Left kidney (tissue), 2 donors: ENCODE data around the gene PLXDC1. TPM values are rescaled to one million over a fixed set of nuclear protein-coding genes. Genes with fewer than 3 reads are reported as not detected.
"Not testable (repeated sequence)": the region's sequence is repeated elsewhere in the genome, so short reads cannot be mapped to it uniquely, and the experiment has no call there.

Source experiments
- DNase-seq: peaks from one replicate; pipeline ENCODE4 v3.0.0-alpha.2; 2013
- polyA plus RNA-seq: library from polyadenylated mRNA; unstranded; fragments of 120-200 nt; gene quantifications from one replicate; pipeline ENCODE4 v1.2.1, GENCODE V29; 2013; ENCODE audit not compliant: insufficient read length

The PLXDC1 gene
- polyA plus RNA-seq, 1 donor: 5.9 TPM

DNA sequence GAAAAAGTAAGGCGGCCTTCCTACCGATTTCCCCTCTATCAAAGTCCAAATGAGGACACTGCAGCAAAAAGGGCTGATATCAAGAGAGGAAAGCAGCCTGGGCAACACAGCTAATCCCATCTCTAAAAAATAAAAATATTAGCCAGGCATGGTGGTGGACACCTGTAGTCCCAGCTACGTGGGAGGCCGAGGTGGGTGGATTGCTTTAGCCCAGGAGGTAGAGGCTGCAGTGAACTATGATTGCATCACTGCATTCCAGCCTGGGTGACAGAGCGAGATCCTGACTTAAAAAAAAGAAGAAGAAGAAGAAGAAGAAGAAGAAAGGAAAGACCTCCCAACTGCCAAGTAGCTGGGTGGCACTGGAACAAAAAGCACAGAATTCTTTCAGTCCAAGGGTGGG lies 31.6 kb upstream of the PLXDC1 start:
- DNase-seq: no peak

GRCh38 chr17:39181303-39181702 lies 29.9 kb upstream of the PLXDC1 start:
- no peak for DNase-seq

- no peak for DNase-seq
Measured at GRCh38 chr17:39178536-39178935, 27.1 kb upstream of the PLXDC1 start.

GRCh38 chr17:39177256-39177655 lies 25.8 kb upstream of the PLXDC1 start:
- DNase-seq: no peak

DNA sequence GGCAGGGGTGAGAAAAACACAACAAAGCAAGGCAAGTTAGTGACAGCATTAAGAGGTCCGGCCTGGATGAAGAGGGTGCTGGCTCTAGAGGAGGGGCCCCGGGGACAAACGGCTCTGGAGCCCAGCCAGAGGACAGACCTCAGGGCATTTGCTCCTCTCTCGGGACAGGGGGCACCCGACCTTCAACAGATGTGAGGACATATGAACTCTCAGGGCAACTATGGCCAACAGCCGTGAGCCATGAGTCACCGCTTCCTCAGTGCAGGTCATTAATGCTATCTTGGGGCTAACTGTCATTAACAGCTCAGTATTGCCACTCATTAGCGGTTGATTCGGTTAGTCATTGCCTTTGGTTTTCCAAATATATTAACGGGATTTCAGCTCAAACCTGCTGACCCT lies 24.3 kb upstream of the PLXDC1 start:
- DNase-seq: no peak

GRCh38 chr17:39174920-39175694 lies 23.7 kb upstream of the PLXDC1 start:
- DNase-seq: no peak

DNA sequence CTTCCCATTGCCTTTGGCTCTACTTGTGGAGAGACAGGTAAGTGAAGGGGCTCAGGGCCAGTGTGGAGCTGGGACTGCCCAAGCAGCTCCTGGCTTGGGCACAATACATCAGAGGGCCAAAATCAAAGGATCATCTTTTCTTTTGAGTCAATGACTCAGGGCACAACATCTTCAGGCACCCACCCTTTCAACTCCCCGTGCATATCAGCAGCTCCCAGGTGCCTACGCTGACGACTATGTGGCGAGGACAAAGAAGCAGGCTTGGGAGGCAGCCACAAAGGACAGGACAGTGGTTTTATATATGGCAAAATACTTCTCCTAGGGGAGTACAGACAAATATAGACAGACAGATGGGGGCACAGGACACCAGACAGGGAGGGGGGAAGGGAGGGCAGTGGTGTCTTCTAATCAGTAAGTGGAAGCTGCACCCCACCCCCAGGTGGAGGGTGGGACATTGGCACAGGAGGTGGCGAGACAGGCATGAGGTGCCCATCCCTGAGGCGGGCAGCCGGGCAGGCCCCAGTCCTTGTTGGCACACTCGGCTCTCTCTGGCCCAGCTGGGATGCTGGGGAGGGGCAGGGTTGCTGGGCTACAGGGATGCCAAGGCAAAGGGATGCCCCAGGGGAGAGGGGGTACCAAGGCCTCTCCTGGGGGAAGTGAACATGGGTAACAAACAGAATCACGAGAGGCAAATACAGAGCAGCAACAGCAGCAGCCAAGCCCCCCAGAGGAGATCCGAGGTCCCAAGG lies 22.3 kb upstream of the PLXDC1 start:
- DNase-seq: no peak

GRCh38 chr17:39173080-39173479 lies 21.6 kb upstream of the PLXDC1 start:
- DNase-seq: no peak

GRCh38 chr17:39171933-39172332 lies 20.5 kb upstream of the PLXDC1 start:
- DNase-seq: no peak

DNA sequence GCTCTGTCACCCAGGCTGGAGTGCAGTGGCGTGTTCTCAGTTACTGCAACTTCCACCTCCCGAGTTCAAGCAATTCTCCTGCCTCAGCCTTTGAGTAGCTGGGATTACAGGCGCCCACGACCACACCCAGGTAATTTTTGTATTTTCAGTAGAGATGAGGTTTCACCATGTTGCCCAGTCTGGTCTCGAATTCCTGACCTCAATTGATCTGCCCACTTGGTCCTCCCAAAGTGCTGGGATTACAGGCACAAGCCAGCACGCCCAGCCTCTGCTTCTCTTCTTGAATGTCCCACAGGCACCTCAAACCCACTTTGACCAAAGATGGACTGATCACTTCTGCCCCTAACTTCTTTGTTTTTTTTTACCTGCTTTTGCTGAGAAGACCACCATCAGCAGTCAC lies 19.1 kb upstream of the PLXDC1 start:
- DNase-seq: no peak

- no peak for DNase-seq
Measured at GRCh38 chr17:39170109-39170508, 18.7 kb upstream of the PLXDC1 start.

DNA sequence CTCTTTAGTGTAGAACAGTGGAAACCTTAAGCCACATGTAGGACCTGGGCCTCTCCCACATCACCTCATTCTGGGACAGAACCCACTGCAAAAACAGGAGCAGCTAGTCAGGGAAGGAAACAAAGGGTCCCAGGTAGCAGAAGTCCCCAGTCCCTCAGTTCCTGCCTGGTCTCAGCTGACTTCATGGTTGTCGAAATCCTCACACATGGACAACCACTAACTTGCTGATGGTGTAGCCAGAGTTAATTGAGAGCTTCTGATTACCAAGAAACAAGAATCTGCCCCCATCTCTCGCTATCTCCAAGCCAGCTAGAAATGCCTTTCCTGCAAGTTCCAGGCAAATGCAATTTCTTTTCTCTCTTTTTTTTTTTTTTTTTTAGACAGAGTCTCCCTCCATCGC lies 18.1 kb upstream of the PLXDC1 start:
- DNase-seq: no peak

- DNase-seq: no peak
Measured at GRCh38 chr17:39169101-39169500, 17.7 kb upstream of the PLXDC1 start.

- DNase-seq: not testable (repeated sequence)
Measured at GRCh38 chr17:39168503-39168902, 17.1 kb upstream of the PLXDC1 start.

DNA sequence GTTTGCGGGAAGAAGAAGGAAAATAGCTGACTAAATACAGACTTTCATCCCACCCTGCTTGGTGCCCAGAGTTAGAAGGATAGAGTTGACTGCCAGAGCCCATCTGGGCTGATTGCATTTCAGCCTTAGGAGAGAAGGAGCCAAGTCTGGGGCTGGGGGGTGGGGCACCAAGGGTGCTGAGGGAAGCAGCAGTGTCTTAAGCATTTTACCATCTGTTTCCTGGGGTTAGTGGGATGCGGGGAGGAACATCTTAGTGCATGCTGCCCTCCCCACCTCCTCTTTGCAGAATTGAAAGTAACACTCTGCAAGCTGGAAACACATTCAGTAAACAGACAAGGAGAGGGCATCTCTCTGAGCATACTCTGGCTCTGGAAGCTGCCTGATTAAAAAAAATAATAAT lies 16.0 kb upstream of the PLXDC1 start:
- DNase-seq: no peak

- no peak for DNase-seq
Measured at GRCh38 chr17:39166437-39167335, 15.2 kb upstream of the PLXDC1 start.

- DNase-seq: no peak
Measured at GRCh38 chr17:39165841-39166349, 14.5 kb upstream of the PLXDC1 start, which contains the start of gene ARL5C. Gene ARL5C (minus strand): TSS chr17:39166161. CDS start chr17:39165760, 401 bp downstream.

DNA sequence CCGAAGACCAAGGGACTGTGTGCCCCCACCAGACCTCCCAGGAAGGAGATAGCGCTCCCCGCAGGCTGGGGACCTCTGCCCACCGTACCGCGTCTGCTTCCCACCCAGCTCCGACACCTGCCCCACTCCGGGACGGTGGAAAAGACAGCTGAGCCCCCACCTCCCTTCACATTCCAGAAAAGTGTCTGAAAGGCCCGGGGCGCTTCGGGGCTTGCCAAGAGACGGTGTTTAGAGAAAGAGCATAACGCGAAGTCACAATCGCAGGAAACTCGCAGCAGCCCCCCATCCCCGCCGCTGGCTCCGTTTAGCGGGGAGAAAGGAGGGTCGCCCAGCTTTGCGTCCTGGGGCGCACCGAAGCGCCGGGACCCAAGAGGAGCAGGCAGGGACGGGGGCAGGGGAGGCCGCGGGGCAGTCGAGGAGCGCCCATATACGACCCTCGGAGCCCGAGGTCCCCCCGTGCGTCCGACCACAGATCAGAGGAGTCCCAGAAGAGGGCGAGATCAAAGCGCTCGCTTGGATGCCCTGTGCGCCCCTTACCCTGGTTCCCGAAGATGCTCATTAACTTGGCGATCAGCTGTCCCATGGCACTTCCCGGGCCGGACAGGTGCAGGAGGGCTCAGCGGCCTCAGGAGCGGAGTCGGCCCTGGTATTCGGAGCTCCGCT lies 13.9 kb upstream of the PLXDC1 start:
- DNase-seq: no peak

- peak; percentile 91 for DNase-seq
Measured at GRCh38 chr17:39164675-39165143, 13.3 kb upstream of the PLXDC1 start.

GRCh38 chr17:39161962-39162361 lies 10.5 kb upstream of the PLXDC1 start:
- no peak for DNase-seq

DNA sequence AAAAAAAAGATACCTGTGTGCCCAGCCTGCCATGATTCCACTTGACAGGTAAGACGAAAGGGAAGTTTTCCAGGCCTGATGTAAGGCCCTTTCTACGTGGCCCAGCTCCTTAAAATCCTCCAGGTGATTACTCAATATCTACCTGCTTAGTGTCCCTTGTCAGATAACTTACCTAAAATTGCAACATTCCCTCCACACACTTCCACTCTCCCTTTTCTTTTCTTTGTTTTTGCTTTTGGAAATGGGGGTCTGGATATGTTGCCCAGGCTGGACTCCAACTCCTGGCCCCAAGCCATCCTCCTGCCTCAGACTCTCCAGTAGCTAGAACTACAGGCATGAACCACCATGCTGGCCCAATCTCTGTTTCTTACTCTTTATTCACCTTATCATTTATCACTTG lies 7.2 kb upstream of the PLXDC1 start:
- no peak for DNase-seq

GRCh38 chr17:39156491-39156890 lies 5.1 kb upstream of the PLXDC1 start:
- no peak for DNase-seq
